ENCODE data around the gene CUEDC2. TPM values are rescaled to one million over a fixed set of nuclear protein-coding genes. Genes with fewer than 3 reads are reported as not detected.

Gene CUEDC2
- total RNA-seq, 2 experiments from 2014 or later = 60.8 to 72.7 TPM

- no peaks in the 10 kb centered on the region for H3K9me3 Mint-ChIP-seq (ENCODE audit: low read depth)
- DNase-seq (no peak), ATAC-seq (no peak)
- CTCF ChIA-PET = interaction anchor here (0.9 to 3.6 kb wide), 6 partner anchors 14 to 84 kb away, joined by 3 to 26 read pairs (median 4); partner anchors contain the start of genes C10orf95 and FBXL15
- POLR2A ChIA-PET = interaction anchor here (0.6 to 0.8 kb wide), 3 partner anchors 14 to 41 kb away, joined by 3 to 9 read pairs (median 4); partner anchors contain the start of gene NFKB2
- H3K27me3 Mint-ChIP-seq = no peaks in the 10 kb centered on the region
- H3K36me3 Mint-ChIP-seq (ENCODE audit: low read depth) = peaks cover 9% of the 10 kb centered on the region
- intact Hi-C loops (cut with DNase I, micrococcal nuclease) = loop anchor here in 1 of 2 experiments (10.0 kb wide), 1 partner anchor 958 kb away; the partner anchor contains the start of genes ATP5MK and PDCD11
- peak overlapping the region; percentile 77 for H3K4me3 Mint-ChIP-seq
- peaks cover 46% of the 10 kb centered on the region for H3K4me1 Mint-ChIP-seq
- peak overlapping the region; percentile 93 for H3K27ac Mint-ChIP-seq
Measured at GRCh38 chr10:102436312-102436711, 3.9 kb upstream of the CUEDC2 start.

- peak; percentile 70 for DNase-seq
- ChIA-PET CTCF (interaction anchor here (0.6 to 3.6 kb wide), 14 partner anchors 13 to 248 kb away, joined by 3 to 26 read pairs (median 3); partner anchors contain the start of genes C10orf95 and FBXL15), POLR2A (interaction anchor here (0.8 to 1.3 kb wide), 3 partner anchors 12 to 40 kb away, joined by 3 to 4 read pairs (median 3); partner anchors contain the start of gene NFKB2)
- Mint-ChIP-seq H3K4me3 (peak overlapping the region; percentile 77), H3K36me3 (ENCODE audit: low read depth) (peaks cover 9% of the 10 kb centered on the region), H3K9me3 (ENCODE audit: low read depth) (no peaks in the 10 kb centered on the region), H3K27ac (peak overlapping the region; percentile 93), H3K27me3 (no peaks in the 10 kb centered on the region), H3K4me1 (peaks cover 46% of the 10 kb centered on the region)
- intact Hi-C loops (cut with DNase I, micrococcal nuclease) = loop anchor here in 1 of 2 experiments (10.0 kb wide), 1 partner anchor 959 kb away; the partner anchor contains the start of genes ATP5MK and PDCD11
- ATAC-seq = peak; percentile 5
Measured at GRCh38 chr10:102435529-102436233, 3.3 kb upstream of the CUEDC2 start.

GRCh38 chr10:102435133-102435497 is 2.7 kb upstream of the CUEDC2 start:
- peaks cover 9% of the 10 kb centered on the region for H3K36me3 Mint-ChIP-seq (ENCODE audit: low read depth)
- no peaks in the 10 kb centered on the region for H3K9me3 Mint-ChIP-seq (ENCODE audit: low read depth)
- intact Hi-C loops (cut with DNase I, micrococcal nuclease) = loop anchor here in 1 of 2 experiments (10.0 kb wide), 1 partner anchor 960 kb away; the partner anchor contains the start of genes ATP5MK and PDCD11
- no peak for DNase-seq
- H3K4me3 Mint-ChIP-seq = peak overlapping the region; percentile 77
- peak overlapping the region; percentile 93 for H3K27ac Mint-ChIP-seq
- no peak for ATAC-seq
- ChIA-PET CTCF (interaction anchor here (0.5 to 3.6 kb wide), 17 partner anchors 13 to 247 kb away, joined by 3 to 26 read pairs (median 4); partner anchors contain the start of genes C10orf95 and FBXL15), POLR2A (interaction anchor here (0.9 to 1.3 kb wide), 2 partner anchors 12 to 26 kb away, joined by 3 to 4 read pairs; no protein-coding TSS in a partner anchor)
- H3K27me3 Mint-ChIP-seq = no peaks in the 10 kb centered on the region
- H3K4me1 Mint-ChIP-seq = peaks cover 46% of the 10 kb centered on the region

GRCh38 chr10:102434394-102435132 is 2.2 kb upstream of the CUEDC2 start:
- H3K27ac Mint-ChIP-seq = peak overlapping the region; percentile 93
- CTCF ChIA-PET = interaction anchor here (0.5 to 3.6 kb wide), 13 partner anchors 12 to 203 kb away, joined by 3 to 26 read pairs (median 3); partner anchors contain the start of gene FBXL15
- DNase-seq = no peak
- ATAC-seq = no peak
- peak overlapping the region; percentile 77 for H3K4me3 Mint-ChIP-seq
- peaks cover 9% of the 10 kb centered on the region for H3K36me3 Mint-ChIP-seq (ENCODE audit: low read depth)
- POLR2A ChIA-PET = interaction anchor here (0.9 to 1.3 kb wide), 3 partner anchors 11 to 26 kb away, joined by 3 to 4 read pairs (median 3); no protein-coding TSS in a partner anchor
- peaks cover 46% of the 10 kb centered on the region for H3K4me1 Mint-ChIP-seq
- intact Hi-C loops (cut with DNase I, micrococcal nuclease) = loop anchor here (5.0 to 10.0 kb wide), 2 partner anchors 37 to 960 kb away; partner anchors contain the start of genes ATP5MK (in 1 of the 2), NFKB2 (in 1 of the 2) and PDCD11 (in 1 of the 2)
- no peaks in the 10 kb centered on the region for H3K27me3 Mint-ChIP-seq
- no peaks in the 10 kb centered on the region for H3K9me3 Mint-ChIP-seq (ENCODE audit: low read depth)

- H3K36me3 Mint-ChIP-seq (ENCODE audit: low read depth) = peaks cover 9% of the 10 kb centered on the region
- ChIA-PET CTCF (interaction anchor here (1.0 to 3.6 kb wide), 5 partner anchors 11 to 202 kb away, joined by 3 to 26 read pairs (median 3); partner anchors contain the start of genes C10orf95 and FBXL15), POLR2A (interaction anchor here (0.6 to 1.5 kb wide), 3 partner anchors 16 to 40 kb away, joined by 3 to 5 read pairs (median 3); no protein-coding TSS in a partner anchor)
- H3K4me3 Mint-ChIP-seq = peak overlapping the region; percentile 85
- DNase-seq (peak; percentile 29), ATAC-seq (no peak)
- intact Hi-C loops (cut with DNase I, micrococcal nuclease) = loop anchor here (5.0 to 10.0 kb wide), 2 partner anchors 36 to 961 kb away; partner anchors contain the start of genes ATP5MK (in 1 of the 2), NFKB2 (in 1 of the 2) and PDCD11 (in 1 of the 2)
- peaks cover 46% of the 10 kb centered on the region for H3K4me1 Mint-ChIP-seq
- H3K27ac Mint-ChIP-seq = peak overlapping the region; percentile 94
- no peaks in the 10 kb centered on the region for H3K27me3 Mint-ChIP-seq
- no peaks in the 10 kb centered on the region for H3K9me3 Mint-ChIP-seq (ENCODE audit: low read depth)
Measured at GRCh38 chr10:102433619-102434046, 1.3 kb upstream of the CUEDC2 start.

- H3K36me3 Mint-ChIP-seq (ENCODE audit: low read depth) = peaks cover 2% of the 10 kb centered on the region
- intact Hi-C loops (cut with DNase I, micrococcal nuclease) = loop anchor here (1.0 to 10.0 kb wide), 12 partner anchors 10 to 963 kb away; partner anchors contain the start of genes ACTR1A (in 2 of the 2), ATP5MK (in 1 of the 2), GBF1 (in 1 of the 2) and NFKB2 (in 1 of the 2)
- peaks cover 45% of the 10 kb centered on the region for H3K4me1 Mint-ChIP-seq
- ChIA-PET CTCF (interaction anchor here (0.6 to 3.7 kb wide), 11 partner anchors 10 to 262 kb away, joined by 3 to 35 read pairs (median 4); partner anchors contain the start of genes C10orf95, FBXL15 and NFKB2), POLR2A (interaction anchor here (0.7 to 1.7 kb wide), 5 partner anchors 9 to 32 kb away, joined by 3 to 27 read pairs (median 5); partner anchors contain the start of genes C10orf95 and FBXL15)
- ATAC-seq (no peak), DNase-seq (peak; percentile 24)
- H3K9me3 Mint-ChIP-seq (ENCODE audit: low read depth) = no peaks in the 10 kb centered on the region
- H3K27ac Mint-ChIP-seq = peak overlapping the region; percentile 94
- no peaks in the 10 kb centered on the region for H3K27me3 Mint-ChIP-seq
- peak overlapping the region; percentile 85 for H3K4me3 Mint-ChIP-seq
Measured at GRCh38 chr10:102431452-102432124, 786 bp downstream of the CUEDC2 start.

GRCh38 chr10:102429468-102429867 is 2.9 kb downstream of the CUEDC2 start:
- intact Hi-C loops (cut with DNase I, micrococcal nuclease) = no loop called here
- Mint-ChIP-seq H3K27me3 (no peaks in the 10 kb centered on the region), H3K36me3 (ENCODE audit: low read depth) (peaks cover 2% of the 10 kb centered on the region), H3K9me3 (ENCODE audit: low read depth) (no peaks in the 10 kb centered on the region), H3K4me3 (no peak overlapping the region), H3K27ac (no peak overlapping the region), H3K4me1 (peaks cover 34% of the 10 kb centered on the region)
- ATAC-seq = no peak
- DNase-seq = no peak
- CTCF ChIA-PET = interaction anchor here (0.9 to 3.7 kb wide), 2 partner anchors 8 to 19 kb away, joined by 3 to 35 read pairs; partner anchors contain the start of gene FBXL15
- POLR2A ChIA-PET = interaction anchor here (0.6 kb wide), 1 partner anchor 21 kb away, joined by 3 read pairs; no protein-coding TSS in a partner anchor

GRCh38 chr10:102426803-102427287 is 5.5 kb downstream of the CUEDC2 start:
- Mint-ChIP-seq H3K36me3 (ENCODE audit: low read depth) (peaks cover 6% of the 10 kb centered on the region), H3K4me3 (no peak overlapping the region), H3K27ac (peak overlapping the region; percentile 60), H3K27me3 (no peaks in the 10 kb centered on the region), H3K9me3 (ENCODE audit: low read depth) (no peaks in the 10 kb centered on the region), H3K4me1 (peaks cover 28% of the 10 kb centered on the region)
- intact Hi-C loops (cut with DNase I, micrococcal nuclease) = no loop called here
- DNase-seq (no peak), ATAC-seq (no peak)
- ChIA-PET POLR2A (interaction anchor here (0.9 kb wide), 1 partner anchor 42 kb away, joined by 3 read pairs; no protein-coding TSS in a partner anchor), CTCF (interaction anchor here (0.8 to 1.4 kb wide), 4 partner anchors 25 to 265 kb away, joined by 3 to 5 read pairs (median 4); no protein-coding TSS in a partner anchor)

GRCh38 chr10:102425444-102425843 is 6.9 kb downstream of the CUEDC2 start:
- no peak for ATAC-seq
- peaks cover 27% of the 10 kb centered on the region for H3K4me1 Mint-ChIP-seq
- ChIA-PET CTCF (interaction anchor here (0.5 to 2.5 kb wide), 4 partner anchors 36 to 196 kb away, joined by 3 to 10 read pairs (median 6); no protein-coding TSS in a partner anchor), POLR2A (no interaction called here)
- no peak overlapping the region for H3K27ac Mint-ChIP-seq
- H3K27me3 Mint-ChIP-seq = no peaks in the 10 kb centered on the region
- no peak for DNase-seq
- peaks cover 9% of the 10 kb centered on the region for H3K36me3 Mint-ChIP-seq (ENCODE audit: low read depth)
- no peaks in the 10 kb centered on the region for H3K9me3 Mint-ChIP-seq (ENCODE audit: low read depth)
- intact Hi-C loops (cut with DNase I, micrococcal nuclease) = no loop called here
- no peak overlapping the region for H3K4me3 Mint-ChIP-seq
